ENCODE data around the gene KCTD1.

Gene KCTD1

GRCh38 chr18:26579941-26580618, 31.7 kb upstream of the KCTD1 start:
- Histone ChIP-seq H3K27ac (replicated peaks) (no peak overlapping the region), H3K4me3 (replicated peaks; ENCODE audit: insufficient read depth, low read length) (no peak overlapping the region), H3K27me3 (ENCODE audit: insufficient read depth, poor library complexity, severe bottlenecking) (peaks cover 27% of the 10 kb centered on the region)
- no peak for DNase-seq (ENCODE audit: low read depth in 1 of 2, low spot score in 1 of 2)
- TF ChIP-seq GABPA (IDR thresholded peaks at IDR 0.05; ENCODE audit: low read depth) (no peak), POLR2AphosphoS5 (IDR thresholded peaks at IDR 0.05; ENCODE audit: low read depth) (no peak), REST (IDR thresholded peaks at IDR 0.05; ENCODE audit: insufficient replicate concordance, low read depth) (no peak), SPI1 (IDR thresholded peaks at IDR 0.05; ENCODE audit: borderline replicate concordance, low read depth) (no peak)
- TF ChIP-seq, protein P1, sequence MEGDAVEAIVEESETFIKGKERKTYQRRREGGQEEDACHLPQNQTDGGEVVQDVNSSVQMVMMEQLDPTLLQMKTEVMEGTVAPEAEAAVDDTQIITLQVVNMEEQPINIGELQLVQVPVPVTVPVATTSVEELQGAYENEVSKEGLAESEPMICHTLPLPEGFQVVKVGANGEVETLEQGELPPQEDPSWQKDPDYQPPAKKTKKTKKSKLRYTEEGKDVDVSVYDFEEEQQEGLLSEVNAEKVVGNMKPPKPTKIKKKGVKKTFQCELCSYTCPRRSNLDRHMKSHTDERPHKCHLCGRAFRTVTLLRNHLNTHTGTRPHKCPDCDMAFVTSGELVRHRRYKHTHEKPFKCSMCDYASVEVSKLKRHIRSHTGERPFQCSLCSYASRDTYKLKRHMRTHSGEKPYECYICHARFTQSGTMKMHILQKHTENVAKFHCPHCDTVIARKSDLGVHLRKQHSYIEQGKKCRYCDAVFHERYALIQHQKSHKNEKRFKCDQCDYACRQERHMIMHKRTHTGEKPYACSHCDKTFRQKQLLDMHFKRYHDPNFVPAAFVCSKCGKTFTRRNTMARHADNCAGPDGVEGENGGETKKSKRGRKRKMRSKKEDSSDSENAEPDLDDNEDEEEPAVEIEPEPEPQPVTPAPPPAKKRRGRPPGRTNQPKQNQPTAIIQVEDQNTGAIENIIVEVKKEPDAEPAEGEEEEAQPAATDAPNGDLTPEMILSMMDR (IDR thresholded peaks at IDR 0.05; ENCODE audit: insufficient read depth, low read length): no peak

GRCh38 chr18:26575865-26576217, 27.5 kb upstream of the KCTD1 start:
- Histone ChIP-seq H3K27ac (replicated peaks) (no peak overlapping the region), H3K27me3 (ENCODE audit: insufficient read depth, poor library complexity, severe bottlenecking) (peaks cover 40% of the 10 kb centered on the region), H3K4me3 (replicated peaks; ENCODE audit: insufficient read depth, low read length) (no peak overlapping the region)
- TF ChIP-seq REST (IDR thresholded peaks at IDR 0.05; ENCODE audit: insufficient replicate concordance, low read depth): no peak
- no peak for TF ChIP-seq SPI1 (IDR thresholded peaks at IDR 0.05; ENCODE audit: borderline replicate concordance, low read depth)
- TF ChIP-seq, protein P1 (IDR thresholded peaks at IDR 0.05; ENCODE audit: insufficient read depth, low read length): no peak
- TF ChIP-seq GABPA (IDR thresholded peaks at IDR 0.05; ENCODE audit: low read depth): no peak
- TF ChIP-seq POLR2AphosphoS5 (IDR thresholded peaks at IDR 0.05; ENCODE audit: low read depth): no peak
- no peak for DNase-seq (ENCODE audit: low read depth in 1 of 2, low spot score in 1 of 2)

DNA sequence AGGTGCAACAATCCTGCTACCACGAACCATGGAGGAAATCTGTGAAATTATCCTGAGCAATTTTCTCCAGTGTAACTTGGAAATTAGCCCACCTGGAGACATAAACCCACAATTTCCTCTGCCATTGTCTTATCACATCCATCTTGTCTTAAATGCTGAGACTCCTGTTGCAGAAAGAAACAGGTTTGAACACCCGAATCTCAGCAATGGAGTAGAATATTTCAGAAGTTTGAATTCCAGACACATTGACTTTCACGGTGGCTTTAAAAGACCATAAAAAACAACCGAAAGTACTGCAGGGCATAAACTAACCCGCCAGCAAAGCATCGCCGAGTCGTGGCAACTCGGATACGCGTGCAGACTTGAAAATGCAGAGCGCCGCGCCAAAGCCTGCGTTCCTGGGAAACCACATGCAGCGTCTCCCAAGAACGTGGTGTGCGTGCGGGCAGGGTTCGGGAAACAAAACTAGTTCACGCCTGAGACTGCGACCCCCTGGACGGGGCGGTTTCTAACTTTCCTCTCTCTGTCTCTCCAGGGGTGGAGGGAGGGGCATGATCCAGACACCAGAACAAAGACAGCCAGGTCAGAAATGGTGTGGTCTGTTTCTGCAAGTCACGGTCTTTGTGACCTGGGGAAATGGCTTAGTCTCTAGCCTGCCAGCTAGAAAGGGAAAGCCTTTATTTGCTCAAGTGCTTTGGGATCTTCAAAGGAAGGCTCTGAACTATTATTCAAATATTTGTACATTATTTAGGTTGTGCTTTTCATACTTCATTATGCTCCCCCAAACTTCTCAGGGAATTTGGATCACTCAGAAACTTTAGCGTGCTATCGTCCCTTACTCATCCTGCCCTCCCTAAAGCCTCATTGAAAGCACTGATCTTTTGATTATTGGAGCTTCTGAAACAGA, 26.9 kb upstream of the KCTD1 start:
- TF ChIP-seq SPI1 (IDR thresholded peaks at IDR 0.05; ENCODE audit: borderline replicate concordance, low read depth) (no peak), POLR2AphosphoS5 (IDR thresholded peaks at IDR 0.05; ENCODE audit: low read depth) (no peak), GABPA (IDR thresholded peaks at IDR 0.05; ENCODE audit: low read depth) (no peak), REST (IDR thresholded peaks at IDR 0.05; ENCODE audit: insufficient replicate concordance, low read depth) (no peak)
- TF ChIP-seq, protein P1 (IDR thresholded peaks at IDR 0.05; ENCODE audit: insufficient read depth, low read length): no peak
- Histone ChIP-seq H3K27ac (replicated peaks) (no peak overlapping the region), H3K27me3 (ENCODE audit: insufficient read depth, poor library complexity, severe bottlenecking) (peaks cover 40% of the 10 kb centered on the region), H3K4me3 (replicated peaks; ENCODE audit: insufficient read depth, low read length) (no peak overlapping the region)
- DNase-seq (ENCODE audit: low read depth in 1 of 2, low spot score in 1 of 2): peak in 1 of 2 experiments; percentile 26
